Endothelial cell (in vitro differentiated cells): ENCODE measurements around the gene GRHL1. TPM values are rescaled to one million over a fixed set of nuclear protein-coding genes. Genes with fewer than 3 reads are reported as not detected.
"Not testable (repeated sequence)": the region's sequence is repeated elsewhere in the genome, so short reads cannot be mapped to it uniquely, and the experiment has no call there.

Experiments
- DNase-seq: peaks from one replicate; pipeline ENCODE4 v3.0.0; 2021; ENCODE audit warnings: low spot score
- H3K27ac Mint-ChIP-seq: one replicate; pipeline ENCODE4 v1.8.0; 2021; ENCODE audit warnings: mixed read lengths, inconsistent platforms; ENCODE audit not compliant: unreplicated experiment
- H3K27me3 Mint-ChIP-seq: one replicate; pipeline ENCODE4 v1.8.0; 2021; ENCODE audit warnings: mild to moderate bottlenecking, moderate library complexity, mixed read lengths, inconsistent platforms; ENCODE audit not compliant: unreplicated experiment
- H3K36me3 Mint-ChIP-seq: one replicate; pipeline ENCODE4 v1.8.0; 2021; ENCODE audit warnings: mild to moderate bottlenecking, low read depth, mixed read lengths, inconsistent platforms; ENCODE audit not compliant: unreplicated experiment
- H3K4me1 Mint-ChIP-seq: one replicate; pipeline ENCODE4 v1.8.0; 2021; ENCODE audit warnings: mild to moderate bottlenecking, mixed read lengths, inconsistent platforms; ENCODE audit not compliant: unreplicated experiment
- H3K4me3 Mint-ChIP-seq: one replicate; pipeline ENCODE4 v1.8.0; 2021; ENCODE audit warnings: mild to moderate bottlenecking, mixed read lengths, inconsistent platforms; ENCODE audit not compliant: unreplicated experiment
- H3K9me3 Mint-ChIP-seq: one replicate; pipeline ENCODE4 v1.8.0; 2021; ENCODE audit warnings: mixed read lengths, inconsistent platforms; ENCODE audit not compliant: unreplicated experiment
- CTCF ChIP-seq: fragments of 200-600 bp; sonication (generic); IDR thresholded peaks from one replicate; pipeline ENCODE4 v1.5.0; 2021; ENCODE audit warnings: antibody characterized with exemption; ENCODE audit not compliant: unreplicated experiment
- total RNA-seq: library from RNA; stranded (reverse); fragmentation: NEBNext Ultra II Directional; extraction: Animal tissue kit (Norgen Biotek cat#: 25700); gene quantifications from one replicate; pipeline ENCODE4 v1.2.1, GENCODE V29; 2021; ENCODE audit not compliant: unreplicated experiment

The GRHL1 gene
- total RNA-seq, 1 donor from 2014 or later, result 1.7 TPM

DNA sequence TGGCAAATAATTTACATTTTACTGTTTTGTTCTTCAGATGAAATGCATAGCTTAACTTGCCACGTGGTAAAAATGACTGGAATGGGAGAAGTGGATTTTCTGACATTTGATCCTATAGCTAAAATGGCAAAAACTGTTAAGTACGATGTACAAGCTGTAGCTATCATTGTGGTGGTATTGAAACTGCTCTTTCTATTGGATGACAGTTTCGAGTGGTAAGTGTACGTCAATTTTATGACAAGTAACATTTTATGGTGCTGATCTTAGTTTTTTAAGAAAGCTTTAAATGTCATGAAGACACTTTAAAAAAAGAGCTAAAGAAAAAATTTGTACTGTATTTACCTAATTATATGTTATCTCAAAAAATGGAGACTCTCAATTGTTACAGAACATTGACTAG, 40.8 kb upstream of the GRHL1 start:
- Mint-ChIP-seq H3K27me3 (peaks cover 1% of the 10 kb centered on the region), H3K36me3 (no peaks in the 10 kb centered on the region), H3K4me1 (no peaks in the 10 kb centered on the region), H3K9me3 (no peaks in the 10 kb centered on the region), H3K4me3 (no peak overlapping the region), H3K27ac (no peak overlapping the region)
- DNase-seq, result no peak
- TF ChIP-seq CTCF, result no peak

DNA sequence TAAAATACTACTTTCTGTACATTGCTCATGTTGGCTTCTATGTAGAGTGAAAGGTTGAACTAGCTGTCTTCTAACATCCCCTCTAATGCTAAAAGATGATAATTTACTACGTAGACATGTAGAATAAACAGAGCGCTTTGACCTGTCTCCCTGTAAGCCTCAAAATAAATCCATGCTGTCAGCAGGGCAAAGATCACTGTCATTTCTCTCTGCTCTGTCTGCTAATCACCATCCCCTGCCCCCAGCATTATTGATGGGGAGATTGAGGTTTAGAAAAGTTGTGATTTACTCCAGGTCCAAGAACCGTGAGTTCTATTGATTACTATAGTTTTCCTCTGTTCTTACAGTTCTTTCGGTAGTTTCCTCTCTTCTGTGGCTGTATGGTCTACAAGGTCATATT, 39.0 kb upstream of the GRHL1 start:
- Mint-ChIP-seq H3K36me3 (no peaks in the 10 kb centered on the region), H3K9me3 (no peaks in the 10 kb centered on the region), H3K27me3 (peaks cover 1% of the 10 kb centered on the region), H3K27ac (no peak overlapping the region), H3K4me1 (no peaks in the 10 kb centered on the region), H3K4me3 (no peak overlapping the region)
- no peak for TF ChIP-seq CTCF
- no peak for DNase-seq

DNA sequence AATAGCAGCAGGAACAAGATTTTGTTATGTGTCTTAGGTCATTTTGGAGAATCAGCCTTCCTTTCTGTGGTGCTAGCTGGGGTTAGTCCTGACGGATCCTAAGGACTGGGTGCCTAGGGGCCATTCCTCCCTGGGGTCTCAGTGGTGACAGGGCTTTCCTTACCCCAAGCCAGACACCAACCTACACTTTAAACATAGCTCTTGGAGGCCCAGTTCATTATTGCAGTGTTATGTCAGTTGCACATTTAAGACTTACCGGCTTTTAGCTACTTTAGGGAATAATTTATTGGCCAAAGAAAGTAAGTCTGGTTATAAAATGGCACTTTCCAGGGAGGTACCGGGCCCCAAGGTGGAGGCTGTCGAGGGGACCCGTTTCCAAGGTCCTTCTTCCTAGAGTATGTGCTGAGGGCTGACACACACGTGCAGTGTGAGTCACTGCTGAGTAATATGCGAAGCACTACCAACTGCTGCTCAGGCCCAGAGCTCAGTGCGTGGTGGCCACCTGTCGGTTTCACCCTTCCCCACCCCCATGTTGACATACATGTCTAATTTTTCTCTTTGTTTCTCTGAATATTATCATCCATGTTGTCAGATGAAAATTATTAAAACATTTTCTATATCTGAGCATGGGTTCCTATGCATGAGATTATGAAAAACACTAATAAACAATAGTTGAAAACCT, 37.0 kb upstream of the GRHL1 start:
- Mint-ChIP-seq H3K4me1 (no peaks in the 10 kb centered on the region), H3K36me3 (no peaks in the 10 kb centered on the region), H3K4me3 (no peak overlapping the region), H3K27ac (no peak overlapping the region), H3K27me3 (no peaks in the 10 kb centered on the region), H3K9me3 (no peaks in the 10 kb centered on the region)
- no peak for TF ChIP-seq CTCF
- DNase-seq, result no peak

DNA sequence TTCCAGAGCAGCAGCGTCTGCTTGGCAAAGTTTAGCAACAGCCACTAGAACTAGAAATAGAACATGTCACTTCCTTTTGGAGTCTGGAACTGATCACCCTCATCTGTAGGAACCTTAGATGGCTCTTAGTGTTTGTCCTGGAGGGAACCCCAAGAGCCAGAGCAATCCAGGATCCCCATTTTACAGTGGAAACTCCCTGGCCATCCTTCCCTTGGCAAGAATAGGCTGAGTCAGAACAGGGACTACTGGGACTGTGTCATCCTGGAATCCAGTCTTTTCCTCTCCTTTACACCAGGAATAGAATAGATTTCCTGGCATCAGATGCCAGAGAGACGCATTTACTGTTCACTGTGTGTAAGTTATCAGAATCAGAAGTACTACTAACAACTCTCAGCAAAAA, 33.2 kb upstream of the GRHL1 start:
- Mint-ChIP-seq H3K27me3 (no peaks in the 10 kb centered on the region), H3K4me3 (no peak overlapping the region), H3K4me1 (no peaks in the 10 kb centered on the region), H3K36me3 (no peaks in the 10 kb centered on the region), H3K9me3 (no peaks in the 10 kb centered on the region), H3K27ac (no peak overlapping the region)
- no peak for TF ChIP-seq CTCF
- DNase-seq, result no peak

GRCh38 chr2:9919512-9919911, 32.0 kb upstream of the GRHL1 start:
- H3K9me3 Mint-ChIP-seq, result no peaks in the 10 kb centered on the region
- no peak for DNase-seq
- no peak overlapping the region for H3K4me3 Mint-ChIP-seq
- no peaks in the 10 kb centered on the region for H3K4me1 Mint-ChIP-seq
- H3K27me3 Mint-ChIP-seq, result no peaks in the 10 kb centered on the region
- no peak for TF ChIP-seq CTCF
- no peak overlapping the region for H3K27ac Mint-ChIP-seq
- H3K36me3 Mint-ChIP-seq, result no peaks in the 10 kb centered on the region

DNA sequence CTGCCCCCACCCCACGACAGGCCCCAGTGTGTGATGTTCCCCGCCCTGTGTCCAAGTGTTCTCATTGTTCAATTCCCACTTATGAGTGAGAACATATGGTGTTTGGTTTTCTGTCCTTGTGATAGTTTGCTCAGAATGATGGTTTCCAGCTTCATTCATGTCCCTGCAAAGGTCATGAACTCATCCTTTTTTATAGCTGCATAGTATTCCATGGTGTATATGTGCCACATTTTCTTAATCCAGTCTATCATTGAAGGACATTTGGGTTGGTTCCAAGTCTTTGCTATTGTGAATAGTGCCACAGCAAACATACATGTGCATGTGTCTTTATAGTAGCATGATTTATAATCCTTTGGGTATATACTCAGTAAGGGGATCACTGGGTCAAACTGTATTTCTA, 24.5 kb upstream of the GRHL1 start:
- DNase-seq, H3K27ac Mint-ChIP-seq, H3K27me3 Mint-ChIP-seq, H3K4me3 Mint-ChIP-seq, H3K9me3 Mint-ChIP-seq, H3K4me1 Mint-ChIP-seq: not testable (repeated sequence)
- H3K36me3 Mint-ChIP-seq, result peaks cover 11% of the 10 kb centered on the region
